ENCODE results near the gene DMD. TPM values are rescaled to one million over a fixed set of nuclear protein-coding genes. Genes with fewer than 3 reads are reported as not detected.

The DMD gene
- total and polyA plus RNA-seq, 2 of the 13 experiments (the other 11 are each of a cell fraction or from before 2014, with no cell fraction given) = 17.6 to 25.9 TPM

- TF ChIP-seq RFXAP (CRISPR knock-in tag; IDR thresholded peaks at IDR 0.05; ENCODE audit: borderline replicate concordance) = no peak
- no peak for TF ChIP-seq NFYB (CRISPR knock-in tag; IDR thresholded peaks at IDR 0.05)
- TF ChIP-seq ZNF556 (CRISPR knock-in tag; IDR thresholded peaks at IDR 0.05; ENCODE audit: borderline replicate concordance) = no peak
- no peak for TF ChIP-seq ZNF597 (CRISPR knock-in tag; IDR thresholded peaks at IDR 0.05)
- no peak for TF ChIP-seq ZNF607 (CRISPR knock-in tag; IDR thresholded peaks at IDR 0.05; ENCODE audit: borderline replicate concordance)
- no peak for TF ChIP-seq ZNF251 (CRISPR knock-in tag; IDR thresholded peaks at IDR 0.05)
- TF ChIP-seq MED13 (CRISPR knock-in tag; IDR thresholded peaks at IDR 0.05) = no peak
- no peak for TF ChIP-seq ZNF605 (CRISPR knock-in tag; IDR thresholded peaks at IDR 0.05)
- no peak for TF ChIP-seq SMARCE1 (IDR thresholded peaks at IDR 0.05; ENCODE audit: borderline replicate concordance)
- TF ChIP-seq PHB2 (IDR thresholded peaks at IDR 0.05; ENCODE audit: partially characterized antibody) = no peak
- no peak for TF ChIP-seq ZNF124 (CRISPR knock-in tag; IDR thresholded peaks at IDR 0.05)
- TF ChIP-seq ZBTB25 (CRISPR knock-in tag; IDR thresholded peaks at IDR 0.05) = no peak
- no peak for TF ChIP-seq ZSCAN25 (CRISPR knock-in tag; IDR thresholded peaks at IDR 0.05)
- no peak for TF ChIP-seq ZNF121 (CRISPR knock-in tag; IDR thresholded peaks at IDR 0.05)
- no peak for DNase-seq (ENCODE audit: low spot score)
- FAIRE-seq = no peak
- 33% methylated on average over 3 of the region's 3 CpGs for WGBS (ENCODE audit: low lambda C conversion rate)
- Histone ChIP-seq H3K9me3 (ENCODE audit: low read length) (no peaks in the 10 kb centered on the region), H3K4me3 (replicated peaks in 1 of 3; ENCODE audit: insufficient read depth in 1 of 3, low read depth in 2 of 3, low read length in 3 of 3) (no peak overlapping the region), H3K4me2 (ENCODE audit: low read depth, low read length) (no peak overlapping the region), H4K20me1 (ENCODE audit: insufficient read depth, low read length) (no peaks in the 10 kb centered on the region), H3K36me3 (replicated peaks in 1 of 2; ENCODE audit: control insufficient read depth in 1 of 2, insufficient read depth in 2 of 2, low read length in 2 of 2) (no peaks in the 10 kb centered on the region), H3K4me1 (ENCODE audit: insufficient read depth, low read length) (no peaks in the 10 kb centered on the region), H3K79me2 (ENCODE audit: insufficient read depth, low read length) (no peaks in the 10 kb centered on the region), H2AFZ (ENCODE audit: low read length) (no peak overlapping the region), H3K27ac (ENCODE audit: extremely low read length, insufficient read depth, low read length) (no peak overlapping the region), H3K9ac (ENCODE audit: insufficient read depth, low read depth, low read length) (no peak overlapping the region), H3K27me3 (ENCODE audit: control insufficient read depth in 1 of 2, insufficient read depth in 2 of 2, low read length in 2 of 2) (no peaks in the 10 kb centered on the region)
- intact Hi-C loops (cut with micrococcal nuclease; ENCODE audit: unreplicated experiment) = no loop called here
- POLR2A ChIA-PET = no interaction called here
- CTCF ChIA-PET (ENCODE audit: low intra/inter-chr PET ratio, low total read pairs) = no interaction called here
- no peak for ATAC-seq
- no TSS peak for BruUV-seq (replicated peaks)
- in situ Hi-C loops (cut with HindIII; ENCODE audit: extremely low pct_ligation_motif_present, low pct_unique_long_range_greater_than_20kb) = no loop called here
These were observed 1621.8 kb downstream of the DMD start for GRCh38 chrX:31589503-31589902.

All from HepG2 (cell line).